Liver (tissue), 9 donors: Measurements from ENCODE around the gene TMEM245. TPM values are rescaled to one million over a fixed set of nuclear protein-coding genes. Genes with fewer than 3 reads are reported as not detected.

ENCODE experiments used
- DNase-seq: peaks from one replicate; pipeline ENCODE4 v3.0.0-alpha.2; 2017; ENCODE audit warnings: low spot score
- H3K27ac ChIP-seq, 2 donors: one replicate each; pipeline ENCODE4 v1.7.0; 2013; ENCODE audit warnings: inconsistent platforms in 2 of 2, low read length in 2 of 2, control low read depth in 1 of 2, low read depth in 1 of 2, mild to moderate bottlenecking in 1 of 2
- H3K27me3 ChIP-seq, 4 donors: one replicate each; pipeline versions ENCODE4 v1.6.1 to v1.7.0; 2013; ENCODE audit warnings: low read length in 3 of 4, inconsistent platforms in 1 of 4, mild to moderate bottlenecking in 1 of 4, moderate library complexity in 1 of 4; ENCODE audit not compliant: control insufficient read depth in 4 of 4, insufficient read depth in 4 of 4
- H3K36me3 ChIP-seq, 4 donors: one replicate each; pipeline versions ENCODE4 v1.6.1 to v1.7.0; 2013; ENCODE audit warnings: low read length in 3 of 4, mild to moderate bottlenecking in 3 of 4, low read depth in 1 of 4, moderate library complexity in 1 of 4; ENCODE audit not compliant: control insufficient read depth in 4 of 4, insufficient read depth in 3 of 4
- H3K4me1 ChIP-seq, 4 donors: one replicate each; pipeline versions ENCODE4 v1.6.1 to v1.7.0; 2013; ENCODE audit warnings: low read length in 3 of 4, mild to moderate bottlenecking in 3 of 4, moderate library complexity in 1 of 4; ENCODE audit not compliant: control insufficient read depth in 4 of 4, insufficient read depth in 4 of 4
- H3K4me3 ChIP-seq, 3 donors: one replicate each; pipeline versions ENCODE4 v1.6.1 to v1.7.0; 2013; ENCODE audit warnings: low read length in 3 of 3, control low read depth in 1 of 3, low read depth in 1 of 3, mild to moderate bottlenecking in 1 of 3
- H3K9ac ChIP-seq, 2 donors: one replicate each; pipeline ENCODE4 v1.7.0; 2013; ENCODE audit warnings: low read length in 2 of 2, mild to moderate bottlenecking in 2 of 2, moderate library complexity in 2 of 2, control low read depth in 1 of 2, low read depth in 1 of 2
- H3K9me3 ChIP-seq, 4 donors: one replicate each; pipeline versions ENCODE4 v1.6.1 to v1.7.0; 2013; ENCODE audit warnings: low read length in 3 of 4; ENCODE audit not compliant: control insufficient read depth in 4 of 4
- CTCF ChIP-seq: fragments of 150-350 bp; IDR thresholded peaks from 2 replicates; pipeline ENCODE4 v1.5.1; 2017; ENCODE audit warnings: improper control_type of control experiment, low read depth, low read length; ENCODE audit not compliant: missing input control
- FOXA1 ChIP-seq: IDR thresholded peaks from 2 replicates; pipeline ENCODE4 v1.6.1; 2016; ENCODE audit warnings: antibody characterized with exemption
- FOXA2 ChIP-seq: IDR thresholded peaks from 2 replicates; pipeline ENCODE4 v1.6.1; 2016; ENCODE audit warnings: antibody characterized with exemption
- GABPA ChIP-seq, 2 donors: IDR thresholded peaks in 1 of 2; conservative IDR thresholded peaks in 1 of 2; 2 replicates each; pipeline ENCODE4 v1.6.1; 2016; ENCODE audit warnings: antibody characterized with exemption in 2 of 2, mild to moderate bottlenecking in 1 of 2, moderate library complexity in 1 of 2
- HNF4A ChIP-seq, 2 donors: conservative IDR thresholded peaks; 2 replicates each; pipeline ENCODE4 v1.6.1; 2016; ENCODE audit warnings: antibody characterized with exemption in 2 of 2, mild to moderate bottlenecking in 2 of 2
- HNF4G ChIP-seq: IDR thresholded peaks from 2 replicates; pipeline ENCODE4 v1.6.1; 2016; ENCODE audit warnings: antibody characterized with exemption
- JUND ChIP-seq, 2 donors: IDR thresholded peaks; 2 replicates each; pipeline ENCODE4 v1.6.1; 2016; ENCODE audit warnings: antibody characterized with exemption in 2 of 2
- NR2F2 ChIP-seq: IDR thresholded peaks from 2 replicates; pipeline ENCODE4 v1.6.1; 2016; ENCODE audit warnings: antibody characterized with exemption
- REST ChIP-seq: IDR thresholded peaks from 2 replicates; pipeline ENCODE4 v1.6.1; 2016; ENCODE audit warnings: antibody characterized with exemption, mild to moderate bottlenecking
- RXRA ChIP-seq, 2 donors: IDR thresholded peaks; 2 replicates each; pipeline ENCODE4 v1.6.1; 2017 to 2018; ENCODE audit warnings: antibody characterized with exemption in 2 of 2, mild to moderate bottlenecking in 1 of 2
- SP1 ChIP-seq: IDR thresholded peaks from 2 replicates; pipeline ENCODE4 v1.6.1; 2018; ENCODE audit warnings: antibody characterized with exemption, mild to moderate bottlenecking
- YY1 ChIP-seq: IDR thresholded peaks from 2 replicates; pipeline ENCODE4 v1.6.1; 2016; ENCODE audit warnings: antibody characterized with exemption, mild to moderate bottlenecking
- ZBTB33 ChIP-seq: IDR thresholded peaks from 2 replicates; pipeline ENCODE4 v1.6.1; 2016; ENCODE audit warnings: antibody characterized with exemption
- WGBS: extraction: QIAGEN DNeasy Blood & Tissue Kit; methylation state at CpG from one replicate; pipeline ENCODE4 v1.1.7; 2013; 5-methylcytosine and 5-hydroxymethylcytosine counted together
- polyA plus RNA-seq, 2 donors: library from polyadenylated mRNA; stranded (reverse) in 1 of 2; unstranded in 1 of 2; fragments of 200-250 nt in 1 of 2; fragments of >200 nt in 1 of 2; fragmentation: Nextera tagmentation in 1 of 2; extraction: Ambion mirVana in 1 of 2; gene quantifications; one replicate each; pipeline versions ENCODE4 v1.2.1 to v1.2.3, GENCODE V29; 2013 to 2015
- total RNA-seq, 2 donors: library from RNA; depleted of rRNA; stranded (reverse); fragments of >200 nt; gene quantifications; one replicate each; pipeline ENCODE4 v1.2.3, GENCODE V29; 2014
- donor health status: healthy.
- donor health status: healthy.
- donor health status: healthy.
- donor health status: healthy.
- donor health status: healthy.

The TMEM245 gene
- total and polyA plus RNA-seq, 4 donors = 13.7 to 75.3 (median 31.2) TPM

GRCh38 chr9:109092051-109092580 is 27.6 kb downstream of the TMEM245 start:
- no peaks in the 10 kb centered on the region for H3K4me1 ChIP-seq
- H3K27me3 ChIP-seq = no peaks in the 10 kb centered on the region
- H3K36me3 ChIP-seq = peaks cover 4 to 34% (median 24%) of the 10 kb centered on the region in 4 donors
- no peak overlapping the region for H3K9ac ChIP-seq
- H3K27ac ChIP-seq = no peak overlapping the region
- DNase-seq = no peak
- TF ChIP-seq HNF4A (conservative IDR thresholded peaks at IDR 0.05) = no peak
- TF ChIP-seq YY1 = no peak
- TF ChIP-seq SP1 = no peak
- TF ChIP-seq NR2F2 = no peak
- no peak for TF ChIP-seq FOXA2
- TF ChIP-seq JUND (IDR thresholded peaks at IDR 0.05) = no peak
- no peak for TF ChIP-seq RXRA (IDR thresholded peaks at IDR 0.05)
- TF ChIP-seq REST = no peak
- no peak for TF ChIP-seq CTCF
- no peak for TF ChIP-seq FOXA1
- no peak overlapping the region for H3K4me3 ChIP-seq
- no peaks in the 10 kb centered on the region for H3K9me3 ChIP-seq

- Histone ChIP-seq H3K9me3 (no peaks in the 10 kb centered on the region), H3K36me3 (peaks cover 7 to 34% (median 29%) of the 10 kb centered on the region in 4 donors), H3K27me3 (no peaks in the 10 kb centered on the region), H3K27ac (no peak overlapping the region), H3K9ac (no peak overlapping the region), H3K4me3 (no peak overlapping the region), H3K4me1 (no peaks in the 10 kb centered on the region)
- over 99% methylated on average over 7 of the region's 7 CpGs for WGBS
- TF ChIP-seq GABPA (IDR thresholded peaks at IDR 0.05 in 1 of 2, conservative IDR thresholded peaks at IDR 0.05 in 1 of 2) = no peak
- no peak for TF ChIP-seq HNF4G
- TF ChIP-seq ZBTB33 = no peak
- no peak for TF ChIP-seq FOXA2
- TF ChIP-seq RXRA (IDR thresholded peaks at IDR 0.05) = no peak
- no peak for DNase-seq
Measured at GRCh38 chr9:109088221-109088620, 31.5 kb downstream of the TMEM245 start.
